HG02840 (cell line): ENCODE data around the gene TTC23.

Experiments
- ATAC-seq: cut with Tn5 transposase; IDR thresholded peaks from one replicate; pipeline ENCODE4 v1.9.1; 2021; ENCODE audit warnings: mild to moderate bottlenecking, moderate library complexity, moderate number of reproducible peaks; ENCODE audit not compliant: unreplicated experiment, low FRiP score

The TTC23 gene

GRCh38 chr15:99110581-99111320, 138.6 kb downstream of the TTC23 start:
- no peak for ATAC-seq

- ATAC-seq, result no peak
Observed at GRCh38 chr15:99110093-99110492, 139.3 kb downstream of the TTC23 start.

GRCh38 chr15:99109555-99110021, 139.8 kb downstream of the TTC23 start:
- ATAC-seq, result no peak

GRCh38 chr15:99108993-99109392, 140.4 kb downstream of the TTC23 start:
- ATAC-seq, result no peak

- ATAC-seq, result no peak
Observed at GRCh38 chr15:99106417-99107220, 142.8 kb downstream of the TTC23 start.

- peak; percentile 34 for ATAC-seq
Observed at GRCh38 chr15:99105514-99106341, 143.7 kb downstream of the TTC23 start.

GRCh38 chr15:99104788-99105513, 144.4 kb downstream of the TTC23 start, which contains the start of gene SYNM:
TSS of gene SYNM (plus strand) at chr15:99105080. CDS start at chr15:99105200, 120 bp downstream.
- ATAC-seq, result peak; percentile 70

- ATAC-seq, result no peak
Observed at GRCh38 chr15:99103279-99103678, 146.1 kb downstream of the TTC23 start.

- ATAC-seq, result no peak
Observed at GRCh38 chr15:99102332-99103235, 146.8 kb downstream of the TTC23 start.

- no peak for ATAC-seq
Observed at GRCh38 chr15:99101501-99101900, 147.9 kb downstream of the TTC23 start.

- no peak for ATAC-seq
Observed at GRCh38 chr15:99100245-99101173, 148.9 kb downstream of the TTC23 start.

- no peak for ATAC-seq
Observed at GRCh38 chr15:99099661-99100060, 149.7 kb downstream of the TTC23 start.

GRCh38 chr15:99098991-99099390, 150.4 kb downstream of the TTC23 start:
- no peak for ATAC-seq

- no peak for ATAC-seq
Observed at GRCh38 chr15:99098426-99098825, 151.0 kb downstream of the TTC23 start.

- ATAC-seq, result no peak
Observed at GRCh38 chr15:99097441-99098410, 151.7 kb downstream of the TTC23 start.

- ATAC-seq, result no peak
Observed at GRCh38 chr15:99096894-99097426, 152.4 kb downstream of the TTC23 start.
